ENCODE measurements around the gene LGALS7.
"Not testable (repeated sequence)": the region's sequence is repeated elsewhere in the genome, so short reads cannot be mapped to it uniquely, and the experiment has no call there.

LGALS7 gene

DNA sequence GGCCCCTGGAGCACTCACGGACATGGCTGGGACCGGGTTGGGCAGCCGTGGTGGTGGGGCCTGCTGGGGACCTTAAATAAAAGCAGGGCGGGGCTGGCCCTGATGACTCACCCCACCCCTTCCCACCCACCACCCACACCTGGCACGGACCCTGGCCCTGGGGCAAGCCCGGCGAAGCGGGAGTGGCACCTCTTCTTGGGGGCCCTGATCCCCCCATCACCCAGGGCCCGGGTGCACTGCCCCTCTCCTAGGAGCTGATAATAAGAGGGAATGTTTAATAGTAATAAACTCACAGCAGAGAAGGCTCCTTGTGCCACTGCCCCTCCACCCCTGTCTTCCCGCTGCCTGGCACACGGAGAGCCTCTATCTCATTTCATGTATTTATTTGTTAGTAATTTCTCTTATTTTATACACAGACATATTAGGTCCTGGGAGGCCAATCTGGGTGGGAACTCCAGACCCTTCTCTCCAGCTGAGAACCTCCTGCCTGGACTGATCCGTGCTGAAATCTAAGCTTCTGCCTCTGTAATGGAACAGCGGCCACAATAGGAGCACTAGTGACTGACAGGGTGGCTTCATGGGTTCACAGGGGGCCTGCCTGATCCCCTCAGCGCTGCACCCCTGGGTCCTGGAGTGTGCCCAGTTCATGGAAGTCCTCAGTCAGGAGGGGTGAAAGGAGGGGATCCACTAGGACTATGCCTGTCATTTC is at the start of gene LGALS7:
TSS of gene LGALS7 (minus strand) at position 49 of the 709 bp plus-strand sequence. CDS start at position 24, 25 bp downstream.
- peaks cover 3% of the 10 kb centered on the region for H3K27me3 Mint-ChIP-seq
- no peak within 1 kb of the TSS for H3K4me3 Mint-ChIP-seq
- no peak for ATAC-seq
- H3K36me3 Mint-ChIP-seq: no peaks in the 10 kb centered on the region
- no peak within 1 kb of the TSS for H3K27ac Mint-ChIP-seq
- H3K9me3 Mint-ChIP-seq: no peaks in the 10 kb centered on the region
- peaks cover 6% of the 10 kb centered on the region for H3K4me1 Mint-ChIP-seq

DNA sequence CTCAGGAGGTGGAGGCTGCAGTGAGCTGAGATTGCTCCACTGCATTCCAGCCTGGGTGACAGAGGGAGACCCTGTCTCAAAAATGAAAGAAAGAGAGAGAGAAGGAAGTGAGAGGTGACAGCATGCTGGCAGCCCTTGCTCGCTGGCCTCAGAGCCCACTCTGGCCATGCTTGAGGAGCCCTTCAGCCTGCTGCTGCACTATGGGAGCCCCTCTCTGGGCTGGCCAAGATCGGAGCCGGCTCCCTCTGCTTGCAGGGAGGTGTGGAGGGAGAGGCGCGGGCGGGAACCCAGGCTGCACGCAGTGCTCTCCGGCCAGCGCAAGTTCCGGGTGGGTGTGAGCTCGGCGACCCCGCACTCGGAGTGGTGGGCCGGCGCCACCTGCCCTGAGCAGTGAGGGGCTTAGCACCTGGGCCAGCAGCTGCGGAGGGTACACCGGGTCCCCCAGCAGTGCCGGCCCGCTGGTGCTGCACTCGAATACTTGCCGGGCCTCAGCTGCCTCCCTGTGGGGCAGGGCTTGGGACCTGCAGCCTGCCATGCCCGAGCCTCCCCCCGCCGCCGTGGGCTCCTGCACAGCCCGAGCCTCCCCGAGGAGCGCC is 48.0 kb upstream of the LGALS7 start:
- not testable (repeated sequence) for ATAC-seq, H3K27ac Mint-ChIP-seq, H3K27me3 Mint-ChIP-seq, H3K9me3 Mint-ChIP-seq, H3K4me3 Mint-ChIP-seq
- peaks cover 14% of the 10 kb centered on the region for H3K4me1 Mint-ChIP-seq
- peaks cover 52% of the 10 kb centered on the region for H3K36me3 Mint-ChIP-seq

DNA sequence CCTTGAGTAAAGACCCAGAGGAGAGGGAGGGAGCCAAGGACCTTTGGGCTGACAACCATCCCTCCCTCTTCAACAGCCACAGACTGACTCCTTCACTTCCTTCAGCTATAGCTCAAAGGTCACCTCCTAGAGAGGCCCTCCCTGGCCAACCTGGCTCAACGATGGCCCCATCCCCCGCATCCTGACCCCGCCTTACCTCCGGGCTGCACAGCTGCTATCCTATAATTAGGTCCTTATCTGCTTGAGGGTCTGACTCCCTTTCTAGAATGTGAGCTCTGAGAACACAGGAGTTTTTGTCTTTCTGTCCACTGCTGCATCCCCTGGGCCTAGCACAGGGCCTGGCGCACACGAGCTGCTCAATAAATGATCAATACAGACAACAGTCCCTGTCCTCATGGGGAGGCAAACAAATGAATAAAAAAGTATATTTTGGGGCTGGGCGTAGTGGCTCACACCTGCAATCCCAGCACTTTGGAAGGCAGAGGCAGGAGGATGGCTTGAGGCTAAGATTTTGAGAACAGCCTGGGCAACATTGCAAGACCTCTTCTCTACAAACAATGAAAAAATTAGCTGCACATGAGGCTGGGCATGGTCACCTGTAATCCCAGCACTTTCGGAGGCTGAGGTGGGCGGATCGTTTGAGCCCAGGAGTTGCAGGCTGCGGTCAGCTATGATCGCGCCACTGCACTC is 46.1 kb upstream of the LGALS7 start:
- H3K27me3 Mint-ChIP-seq: no peaks in the 10 kb centered on the region
- ATAC-seq: no peak
- peaks cover 3% of the 10 kb centered on the region for H3K9me3 Mint-ChIP-seq
- peaks cover 14% of the 10 kb centered on the region for H3K4me1 Mint-ChIP-seq
- H3K4me3 Mint-ChIP-seq: no peak overlapping the region
- H3K36me3 Mint-ChIP-seq: peaks cover 57% of the 10 kb centered on the region
- H3K27ac Mint-ChIP-seq: no peak overlapping the region

DNA sequence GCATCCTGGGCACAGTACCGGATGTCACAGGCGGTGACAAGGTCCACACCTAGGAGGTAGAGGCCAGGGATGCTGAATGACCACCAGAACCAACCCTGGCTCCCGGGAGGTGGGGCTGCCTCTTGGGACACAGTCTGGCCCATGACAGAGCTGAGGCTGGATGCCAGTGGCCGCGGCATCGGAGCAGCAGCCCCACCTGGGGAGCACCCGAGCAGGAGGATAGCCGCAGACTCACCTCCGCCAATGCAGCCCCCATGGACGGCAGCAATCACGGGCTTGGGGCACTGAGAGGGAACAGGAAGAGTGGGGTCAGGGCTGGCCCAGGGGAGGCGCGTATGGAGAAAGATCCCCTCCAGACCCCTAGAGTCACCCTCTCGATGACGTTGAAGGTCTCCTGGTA is 43.8 kb upstream of the LGALS7 start:
- no peak for ATAC-seq
- Mint-ChIP-seq H3K27me3 (no peaks in the 10 kb centered on the region), H3K4me3 (no peak overlapping the region), H3K9me3 (no peaks in the 10 kb centered on the region), H3K27ac (no peak overlapping the region), H3K36me3 (peaks cover 37% of the 10 kb centered on the region), H3K4me1 (peaks cover 8% of the 10 kb centered on the region)

DNA sequence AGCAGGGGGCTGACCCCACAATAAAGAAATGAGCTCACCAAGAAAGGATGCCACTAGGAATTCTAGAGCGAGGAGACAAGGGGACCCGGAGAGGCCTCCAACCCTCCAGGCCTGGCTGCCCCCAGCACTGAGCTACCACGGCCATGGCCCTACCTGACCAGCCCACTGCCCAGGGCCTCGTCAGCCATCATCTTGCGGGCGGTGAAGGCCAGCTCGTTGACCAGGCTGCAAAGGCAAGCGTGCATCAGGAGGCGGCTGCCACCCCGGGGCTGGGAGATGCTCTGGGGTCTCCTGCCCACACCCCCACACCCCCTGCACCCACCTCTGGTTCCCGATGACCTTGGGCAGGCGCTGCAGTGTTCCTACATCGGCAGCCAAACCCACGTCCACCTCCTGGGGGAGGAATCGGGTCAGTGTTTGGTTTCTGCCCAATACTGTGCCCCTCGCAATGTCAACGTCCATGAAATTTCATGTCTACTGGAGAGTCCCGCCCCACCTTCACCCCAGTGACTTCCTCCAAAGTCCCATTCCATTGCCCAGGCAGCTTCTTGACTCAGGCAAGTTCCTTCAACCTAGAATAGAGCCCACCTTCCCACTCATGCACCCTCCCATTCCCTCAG is 42.9 kb upstream of the LGALS7 start:
- no peak for ATAC-seq
- Mint-ChIP-seq H3K4me3 (no peak overlapping the region), H3K4me1 (peaks cover 8% of the 10 kb centered on the region), H3K36me3 (peaks cover 37% of the 10 kb centered on the region), H3K27me3 (no peaks in the 10 kb centered on the region), H3K9me3 (no peaks in the 10 kb centered on the region), H3K27ac (no peak overlapping the region)

DNA sequence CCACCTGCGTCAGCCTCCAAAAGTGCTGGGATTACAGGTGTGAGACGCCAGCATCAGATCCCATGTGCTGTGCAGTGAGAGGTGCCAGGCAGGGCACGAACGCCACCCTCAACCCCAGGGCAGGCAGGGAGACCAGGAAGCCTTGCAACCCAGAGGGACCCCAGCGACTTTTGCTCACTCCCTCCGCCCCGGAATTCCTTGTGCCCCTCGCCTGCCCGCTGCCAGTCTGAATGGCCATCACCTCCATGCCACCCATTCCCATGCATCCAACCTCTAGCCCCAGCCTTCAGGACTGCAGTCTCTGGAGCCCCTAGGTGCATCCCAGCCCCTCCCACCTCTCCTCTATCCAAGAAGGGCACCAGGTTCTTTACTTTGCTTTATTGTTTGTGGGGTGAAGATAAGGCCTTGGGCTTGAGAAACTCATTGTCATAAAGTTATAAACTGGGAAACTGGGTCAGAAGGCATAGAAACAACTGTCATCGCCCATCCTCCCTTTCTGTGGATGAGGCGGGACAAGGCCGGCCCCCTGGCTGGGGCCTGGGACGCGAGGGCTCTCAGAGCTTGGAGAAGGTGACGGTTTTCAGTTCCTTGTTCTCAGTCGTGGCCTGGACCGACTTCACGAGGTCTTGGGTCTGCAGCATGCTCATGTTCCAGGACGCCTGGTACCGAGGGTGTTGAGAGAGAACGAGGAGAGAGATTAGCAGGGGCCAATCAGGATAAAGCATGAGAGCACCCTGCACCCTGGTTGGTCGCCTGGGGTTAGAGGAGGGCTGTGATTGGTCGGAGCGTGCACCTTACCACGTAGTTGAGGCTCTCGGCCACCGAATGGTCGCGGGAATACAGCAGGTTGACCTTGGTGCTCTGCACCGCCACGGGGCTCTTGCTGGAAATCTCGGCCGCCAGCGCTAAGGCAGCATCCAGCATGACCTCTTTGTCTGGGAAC is 42.0 kb upstream of the LGALS7 start:
- Mint-ChIP-seq H3K27ac (no peak overlapping the region), H3K9me3 (no peaks in the 10 kb centered on the region), H3K27me3 (no peaks in the 10 kb centered on the region), H3K4me3 (no peak overlapping the region), H3K4me1 (no peaks in the 10 kb centered on the region), H3K36me3 (peaks cover 30% of the 10 kb centered on the region)
- ATAC-seq: no peak

DNA sequence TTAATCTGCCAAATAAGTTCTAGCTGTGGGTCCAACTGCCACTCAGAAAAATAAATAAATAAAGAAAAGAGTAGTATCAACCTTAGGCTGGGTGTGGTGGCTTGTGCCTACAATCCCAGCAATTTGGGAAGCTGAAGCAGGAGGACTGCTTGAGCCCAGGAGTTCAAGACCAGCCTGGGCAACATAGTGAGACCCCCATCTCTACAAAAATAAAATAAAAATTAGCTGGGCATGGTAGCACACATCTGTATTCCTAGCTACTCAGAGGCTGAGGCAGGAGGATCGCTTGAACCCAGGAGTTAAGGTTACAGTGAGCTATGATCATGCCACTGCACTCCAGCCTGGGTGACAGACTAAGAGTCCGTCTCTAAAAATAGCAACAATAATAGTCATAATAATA is 40.6 kb upstream of the LGALS7 start:
- peaks cover 32% of the 10 kb centered on the region for H3K36me3 Mint-ChIP-seq
- not testable (repeated sequence) for H3K9me3 Mint-ChIP-seq, H3K4me3 Mint-ChIP-seq, ATAC-seq, H3K27me3 Mint-ChIP-seq, H3K27ac Mint-ChIP-seq, H3K4me1 Mint-ChIP-seq

DNA sequence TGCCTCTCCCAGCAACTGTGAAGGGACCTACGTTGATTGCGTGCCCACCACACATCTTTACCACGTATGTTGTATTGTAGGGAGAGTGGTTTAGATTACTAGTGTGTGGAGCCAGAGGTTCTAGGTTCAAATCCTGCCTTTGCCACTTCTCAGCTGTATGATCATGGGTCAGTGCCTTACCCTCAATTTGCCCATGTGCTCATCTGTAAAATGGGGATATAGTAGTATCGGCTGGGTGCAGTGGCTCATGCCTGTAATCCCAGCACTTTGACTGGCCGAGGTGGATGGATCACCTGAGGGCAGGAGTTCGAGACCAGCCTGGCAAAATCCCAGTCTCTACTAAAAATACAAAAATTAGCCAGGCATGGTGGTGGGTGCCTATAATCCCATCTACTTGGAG is 40.0 kb upstream of the LGALS7 start:
- no peak overlapping the region for H3K27ac Mint-ChIP-seq
- H3K4me3 Mint-ChIP-seq: no peak overlapping the region
- H3K36me3 Mint-ChIP-seq: peaks cover 32% of the 10 kb centered on the region
- no peaks in the 10 kb centered on the region for H3K9me3 Mint-ChIP-seq
- no peaks in the 10 kb centered on the region for H3K4me1 Mint-ChIP-seq
- ATAC-seq: no peak
- no peaks in the 10 kb centered on the region for H3K27me3 Mint-ChIP-seq

DNA sequence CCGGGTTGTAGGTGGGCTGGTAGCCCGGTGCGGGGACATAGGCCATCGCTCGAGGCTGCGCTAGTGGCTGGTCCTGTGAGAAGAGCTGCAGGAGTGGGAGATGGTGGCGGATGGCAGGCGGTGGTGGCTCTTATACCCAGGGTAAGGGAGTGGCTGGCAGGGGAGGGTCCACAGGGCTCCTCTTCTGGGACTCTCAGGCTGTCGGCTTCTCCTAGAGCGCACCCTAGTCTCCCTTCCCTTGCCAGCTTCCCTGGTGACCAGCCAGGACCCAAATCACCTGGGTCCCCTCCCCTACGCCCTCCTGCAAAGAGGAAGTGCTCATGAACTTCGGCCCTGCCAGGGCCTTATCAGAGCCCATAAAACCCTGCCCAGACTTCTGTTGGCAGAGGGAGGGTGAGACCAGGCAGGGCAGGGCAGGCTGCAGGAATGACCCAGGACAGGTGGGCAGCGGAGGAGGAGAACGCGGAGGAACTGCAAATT is 39.6 kb upstream of the LGALS7 start, which contains the start of gene LGALS4:
TSS of gene LGALS4 (minus strand) at position 105 of the 480 bp plus-strand sequence. CDS start at position 46, 59 bp downstream.
- Mint-ChIP-seq H3K27me3 (no peaks in the 10 kb centered on the region), H3K4me1 (no peaks in the 10 kb centered on the region), H3K36me3 (peaks cover 32% of the 10 kb centered on the region), H3K9me3 (peaks cover 3% of the 10 kb centered on the region), H3K27ac (no peak within 1 kb of the TSS), H3K4me3 (no peak within 1 kb of the TSS)
- ATAC-seq: no peak

DNA sequence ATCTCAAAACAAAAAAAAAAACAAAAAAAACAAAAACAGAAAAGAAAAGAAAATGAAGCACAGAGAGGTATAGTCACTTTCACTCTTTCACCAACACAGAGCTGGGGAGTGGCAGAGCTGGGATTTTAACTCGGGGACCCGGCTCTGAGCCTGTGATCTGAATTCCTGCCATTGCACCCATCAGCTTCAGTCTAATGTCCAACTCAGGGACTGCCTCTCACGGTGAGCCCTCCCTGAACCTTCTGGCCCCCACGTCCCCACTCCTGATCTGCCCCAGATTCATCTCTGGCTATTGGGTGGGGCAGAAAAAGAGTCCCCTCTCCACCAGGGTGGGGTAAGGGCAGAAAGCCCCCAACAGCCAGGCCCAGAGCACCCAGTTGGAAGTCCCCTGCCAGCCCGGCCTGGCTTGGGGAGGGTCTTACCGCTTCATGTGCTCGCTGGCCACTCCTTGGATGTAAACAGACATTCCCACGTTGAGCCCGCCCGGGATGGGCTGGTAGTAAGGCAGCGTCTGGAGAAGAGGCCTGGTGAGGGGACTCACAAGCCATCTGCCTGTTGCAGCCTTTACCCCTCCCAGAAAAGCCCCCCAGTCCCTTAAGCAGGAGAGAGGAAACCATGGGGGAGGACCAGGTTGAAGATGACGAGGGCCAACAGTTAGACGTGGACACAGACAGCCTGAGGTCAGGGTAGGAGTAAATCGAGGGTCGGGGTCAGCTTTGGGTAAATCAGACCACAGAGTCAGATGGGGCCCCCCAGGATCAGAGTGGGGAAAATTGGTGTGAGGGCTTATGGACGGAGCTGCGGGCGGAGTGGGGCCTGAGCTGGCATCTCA is 38.9 kb upstream of the LGALS7 start:
- Mint-ChIP-seq H3K27ac (no peak overlapping the region), H3K9me3 (peaks cover 3% of the 10 kb centered on the region), H3K27me3 (no peaks in the 10 kb centered on the region), H3K36me3 (peaks cover 31% of the 10 kb centered on the region), H3K4me1 (peaks cover 4% of the 10 kb centered on the region), H3K4me3 (no peak overlapping the region)
- no peak for ATAC-seq

DNA sequence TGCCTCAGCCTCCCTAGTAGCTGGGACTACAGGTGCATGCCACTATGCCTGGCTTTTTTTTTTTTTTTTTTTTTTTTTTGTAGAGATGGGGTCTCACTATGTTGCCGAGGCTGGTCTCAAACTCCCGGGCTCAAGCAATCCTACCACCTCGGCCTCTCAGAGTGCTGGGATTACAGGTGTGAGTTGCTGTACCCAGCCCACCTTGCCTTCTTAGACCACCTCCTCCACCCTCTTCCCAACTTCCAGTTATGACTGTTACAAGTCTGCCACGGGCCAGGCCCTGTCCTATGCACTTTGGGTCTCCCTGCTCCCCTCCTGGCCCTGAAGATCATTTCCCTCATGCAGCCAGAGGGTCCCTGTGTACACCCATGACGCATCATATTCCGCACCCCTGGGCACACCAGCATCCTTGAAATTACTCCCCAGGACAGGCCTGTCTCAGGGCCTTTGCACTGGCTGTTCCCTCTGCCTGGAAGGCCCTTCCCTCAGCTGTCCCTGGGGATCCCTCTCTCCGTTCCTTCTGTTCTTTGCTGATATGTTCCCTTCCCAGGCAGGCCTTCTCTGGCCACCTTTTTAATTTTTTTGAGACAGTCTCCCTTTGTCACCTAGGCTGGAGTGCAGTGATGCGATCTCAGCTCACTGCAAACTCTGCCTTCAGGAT is 36.4 kb upstream of the LGALS7 start:
- H3K27ac Mint-ChIP-seq: no peak overlapping the region
- H3K27me3 Mint-ChIP-seq: no peaks in the 10 kb centered on the region

DNA sequence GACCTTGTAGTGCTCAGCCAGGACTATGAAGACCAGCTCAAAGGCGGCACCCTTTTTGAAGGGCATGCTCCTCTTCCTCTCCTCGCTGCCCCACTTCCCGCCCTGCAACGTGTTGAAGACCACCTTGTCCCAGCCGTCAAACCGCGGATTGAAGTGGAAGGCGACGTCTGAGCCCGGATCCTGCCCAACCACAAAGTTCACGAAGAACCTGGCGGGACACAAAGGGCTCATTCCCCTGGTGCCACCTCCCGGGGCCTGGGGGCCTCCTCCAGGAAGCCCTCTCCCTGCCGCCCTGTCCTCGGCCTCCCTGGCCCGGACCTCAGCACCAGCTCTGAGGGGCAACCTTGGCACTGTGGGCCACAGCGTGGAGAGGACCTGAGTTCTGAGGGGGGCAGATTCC is 35.4 kb upstream of the LGALS7 start:
- ATAC-seq: no peak
- peaks cover 3% of the 10 kb centered on the region for H3K9me3 Mint-ChIP-seq
- peaks cover 14% of the 10 kb centered on the region for H3K36me3 Mint-ChIP-seq
- no peaks in the 10 kb centered on the region for H3K27me3 Mint-ChIP-seq
- H3K4me1 Mint-ChIP-seq: peaks cover 14% of the 10 kb centered on the region
- no peak overlapping the region for H3K27ac Mint-ChIP-seq
- no peak overlapping the region for H3K4me3 Mint-ChIP-seq

More for the DNA sequence above, 36.4 kb upstream of the LGALS7 start:
- Mint-ChIP-seq H3K36me3 (peaks cover 14% of the 10 kb centered on the region), H3K4me3 (no peak overlapping the region), H3K9me3 (peaks cover 3% of the 10 kb centered on the region), H3K4me1 (peaks cover 14% of the 10 kb centered on the region)
- ATAC-seq: no peak

DNA sequence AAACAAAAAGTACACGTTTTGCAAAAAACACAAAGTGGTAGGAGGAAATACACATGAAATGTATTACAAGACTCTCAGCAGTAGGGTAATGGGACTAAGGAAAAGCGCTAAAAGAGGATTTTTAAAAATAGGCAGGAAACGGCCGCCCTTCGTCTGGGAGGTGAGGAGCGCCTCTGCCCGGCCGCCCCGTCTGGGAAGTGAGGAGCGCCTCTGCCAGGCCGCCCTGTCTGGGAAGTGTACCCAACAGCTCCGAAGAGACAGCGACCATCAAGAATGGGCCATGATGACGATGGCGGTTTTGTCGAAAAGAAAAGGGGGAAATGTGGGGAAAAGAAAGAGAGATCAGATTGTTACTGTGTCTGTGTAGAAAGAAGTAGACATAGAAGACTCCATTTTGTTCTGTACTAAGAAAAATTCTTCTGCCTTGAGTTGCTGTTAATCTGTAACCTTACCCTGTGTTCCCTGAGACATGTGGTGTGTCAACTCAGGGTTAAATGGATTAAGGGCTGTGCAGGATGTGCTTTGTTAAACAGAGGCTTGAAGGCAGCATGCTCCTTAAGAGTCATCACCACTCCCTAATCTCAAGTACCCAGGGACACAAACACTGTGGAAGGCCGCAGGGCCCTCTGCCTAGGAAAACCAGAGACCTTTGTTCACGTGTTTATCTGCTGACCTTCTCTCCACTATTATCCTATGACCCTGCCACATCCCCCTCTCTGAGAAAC is 34.2 kb upstream of the LGALS7 start:
- not testable (repeated sequence) for H3K27ac Mint-ChIP-seq, ATAC-seq, H3K4me3 Mint-ChIP-seq, H3K9me3 Mint-ChIP-seq, H3K27me3 Mint-ChIP-seq
- peaks cover 14% of the 10 kb centered on the region for H3K36me3 Mint-ChIP-seq
- peaks cover 14% of the 10 kb centered on the region for H3K4me1 Mint-ChIP-seq

All from stimulated activated memory B cell treated with anti-CD40 and anti-IgM and Interleukin-4, amounts not matched to agents 10 μg/mL and 1 μg/mL and 100 μg/mL, for 72 hours (primary cell).